Activated CD8-positive, alpha-beta memory T cell treated with anti-CD3 and anti-CD28 coated beads for 48 hours (primary cell): ENCODE measurements around the gene CYP3A4.
"Not testable (repeated sequence)": the region's sequence is repeated elsewhere in the genome, so short reads cannot be mapped to it uniquely, and the experiment has no call there.

Experiments
- DNase-seq, 3 experiments: peaks; one replicate each; pipeline ENCODE4 v3.0.0-alpha.2; 2020; ENCODE audit warnings: low read depth in 2 of 3, low spot score in 2 of 3

The CYP3A4 gene

GRCh38 chr7:99784007-99784406 is at the start of gene CYP3A4:
CYP3A4 (minus strand) TSS chr7:99784184; CDS start chr7:99784081, 103 bp downstream.
- DNase-seq = no peak

GRCh38 chr7:99833289-99833877 is 49.4 kb upstream of the CYP3A4 start:
- no peak for DNase-seq

GRCh38 chr7:99831595-99831994 is 47.6 kb upstream of the CYP3A4 start:
- DNase-seq = no peak

DNA sequence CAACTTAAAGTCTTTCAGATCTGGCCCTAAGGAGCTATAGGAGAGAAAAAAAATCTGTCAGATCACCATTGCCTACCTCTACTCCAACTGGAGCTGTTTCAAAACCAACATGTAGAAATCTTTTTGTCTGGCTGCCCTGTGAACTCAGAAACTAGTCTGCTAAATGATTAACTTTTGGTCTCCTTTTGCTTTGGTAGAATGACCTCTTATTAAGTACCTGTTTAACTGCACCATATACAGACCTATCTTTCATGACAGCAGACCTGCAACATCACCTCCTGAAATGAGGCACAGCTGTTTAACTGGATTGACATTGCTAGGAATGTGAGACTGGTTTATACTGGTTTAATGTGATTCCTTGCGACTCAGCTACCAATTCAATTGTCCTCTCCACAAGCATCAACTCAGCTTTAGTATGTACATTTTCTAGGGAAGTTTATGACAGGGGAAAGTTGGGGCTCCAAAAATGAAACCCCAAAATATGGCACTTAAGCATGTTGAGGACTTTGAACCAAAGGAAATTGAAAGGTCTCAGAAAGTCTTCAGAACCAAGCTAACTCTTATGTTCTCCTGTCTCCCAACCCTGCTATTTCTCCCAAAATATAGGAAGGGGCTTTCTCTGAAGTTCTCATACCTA is 45.7 kb upstream of the CYP3A4 start:
- no peak for DNase-seq

DNA sequence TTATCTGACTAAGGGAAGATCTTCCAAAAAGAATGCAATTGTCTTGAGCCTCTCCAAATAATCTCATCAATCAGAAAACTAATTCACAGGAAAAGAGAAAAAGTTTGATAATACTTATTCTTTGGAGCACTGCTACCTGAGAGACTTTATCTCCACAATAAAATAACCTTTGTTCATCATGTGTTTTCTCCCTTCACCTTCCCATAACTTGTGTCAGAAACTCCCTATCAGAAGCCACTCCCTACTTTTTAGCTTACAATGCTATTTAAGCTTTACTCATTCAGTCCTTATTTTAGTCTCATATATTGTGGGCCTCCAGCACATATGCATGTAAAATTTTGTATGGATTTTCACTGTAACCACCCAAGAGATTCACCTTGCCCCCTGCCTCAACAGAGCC is 44.8 kb upstream of the CYP3A4 start:
- no peak for DNase-seq

DNA sequence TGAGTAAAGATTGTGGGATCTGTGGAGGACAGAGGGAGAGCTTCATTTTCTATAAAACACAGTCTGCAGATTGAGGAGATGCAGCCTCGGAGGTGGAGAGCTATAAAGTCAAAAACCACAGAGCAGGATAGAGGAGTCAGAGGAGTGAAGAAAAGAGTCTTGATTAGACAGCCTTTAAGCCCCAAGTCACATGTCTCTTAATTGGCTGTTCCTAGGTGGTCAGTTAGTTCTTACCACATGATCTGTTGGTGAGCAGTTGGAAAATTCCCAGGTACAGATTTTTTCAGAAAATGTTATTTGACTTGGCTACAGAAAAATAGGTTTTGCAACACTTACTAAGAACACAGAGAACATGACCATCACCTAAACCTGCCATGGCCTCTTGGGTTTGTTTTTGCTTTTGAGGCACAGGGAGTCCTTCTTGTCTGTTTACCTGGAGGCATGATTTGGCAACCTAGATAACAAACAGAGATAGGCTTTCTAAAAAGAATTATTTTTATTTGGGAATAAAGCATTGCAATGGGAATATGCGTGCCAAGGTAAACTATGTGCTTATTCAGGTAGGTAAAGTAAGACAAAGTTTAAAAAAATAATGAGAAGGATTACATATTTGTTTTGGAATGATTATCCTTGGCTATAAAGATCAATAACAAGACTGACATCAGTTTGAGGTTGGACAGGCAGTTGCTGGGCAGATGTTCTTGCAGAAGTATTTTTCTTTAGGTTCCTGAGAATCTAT is 43.2 kb upstream of the CYP3A4 start:
- DNase-seq = no peak

DNA sequence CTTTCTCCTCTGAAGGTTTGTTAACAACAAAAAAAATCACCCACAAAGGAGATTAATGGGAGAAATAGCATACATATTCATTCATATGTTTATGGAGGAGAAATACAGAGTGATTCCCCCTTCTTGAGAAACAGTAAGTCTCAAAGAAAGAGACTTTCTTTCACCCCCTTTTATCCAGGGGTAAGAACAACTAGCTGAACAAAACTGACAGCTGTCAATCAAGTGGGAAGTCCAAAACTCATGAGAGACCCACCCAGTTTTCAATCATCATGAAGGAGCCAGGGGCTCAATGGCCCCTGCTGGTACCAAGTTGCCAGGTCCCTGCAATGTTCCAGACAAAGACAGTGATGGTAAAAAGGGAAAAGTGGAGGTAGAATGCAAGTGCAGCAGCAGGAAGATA is 41.9 kb upstream of the CYP3A4 start:
- no peak for DNase-seq

GRCh38 chr7:99825452-99825851 is 41.5 kb upstream of the CYP3A4 start:
- no peak for DNase-seq

- DNase-seq = no peak
Observed at GRCh38 chr7:99824091-99824490, 40.1 kb upstream of the CYP3A4 start.

- no peak for DNase-seq
Observed at GRCh38 chr7:99822731-99823718, 39.0 kb upstream of the CYP3A4 start.

GRCh38 chr7:99820408-99821027 is 36.5 kb upstream of the CYP3A4 start:
- DNase-seq = no peak

- no peak for DNase-seq
Observed at GRCh38 chr7:99808766-99809165, 24.8 kb upstream of the CYP3A4 start.

DNA sequence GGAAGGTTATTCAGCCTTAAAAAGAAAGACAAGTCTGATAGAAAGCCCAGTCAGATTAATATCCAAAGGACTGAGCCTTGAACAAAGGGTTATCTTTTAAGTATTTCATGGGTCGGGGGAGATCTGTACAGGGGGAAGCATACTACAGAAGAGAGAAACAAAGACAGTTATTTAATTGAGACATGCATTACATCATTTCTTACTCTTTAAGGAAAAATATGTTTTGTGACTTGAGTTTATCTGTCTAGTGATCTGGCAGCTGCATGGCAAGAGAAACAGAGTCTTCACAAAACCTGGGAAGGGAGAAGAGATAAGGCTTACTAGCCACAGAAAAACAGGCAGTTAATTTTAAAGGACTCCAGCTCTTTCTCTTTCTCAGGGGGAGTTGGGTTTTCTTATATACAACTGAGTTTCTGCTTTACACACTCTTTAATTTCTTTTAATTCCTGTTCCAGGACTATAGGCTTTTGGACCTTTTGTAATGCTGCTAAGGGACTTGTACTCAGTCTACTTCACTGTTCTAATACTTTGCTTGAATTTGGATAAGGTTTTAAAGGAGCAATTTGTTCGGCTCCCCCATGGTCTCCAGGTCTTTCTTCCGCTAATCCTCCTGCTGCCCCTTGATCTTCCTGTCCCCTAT is 23.0 kb upstream of the CYP3A4 start:
- DNase-seq = no peak

GRCh38 chr7:99805641-99806040 is 21.7 kb upstream of the CYP3A4 start:
- DNase-seq = no peak

- DNase-seq = not testable (repeated sequence)
Observed at GRCh38 chr7:99803118-99803517, 19.1 kb upstream of the CYP3A4 start.

- not testable (repeated sequence) for DNase-seq
Observed at GRCh38 chr7:99801407-99801806, 17.4 kb upstream of the CYP3A4 start.

DNA sequence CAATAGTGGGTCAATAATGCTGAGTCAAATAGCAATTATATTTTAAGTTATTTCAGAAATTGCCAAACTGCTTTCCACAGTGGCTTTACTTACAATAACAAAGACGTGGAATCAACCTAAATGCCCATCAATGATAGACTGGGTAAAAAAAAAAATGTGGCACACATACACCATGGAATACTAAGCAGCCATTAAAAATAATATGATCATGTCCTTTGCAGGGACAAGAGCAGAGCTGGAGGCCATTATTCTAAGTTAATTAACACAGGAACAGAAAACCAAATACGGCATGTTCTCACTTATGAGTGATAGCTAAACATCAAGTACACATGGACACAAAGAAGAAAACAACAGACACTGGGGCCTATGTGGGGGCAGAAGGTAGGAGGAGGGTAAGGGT is 15.0 kb upstream of the CYP3A4 start:
- no peak for DNase-seq

DNA sequence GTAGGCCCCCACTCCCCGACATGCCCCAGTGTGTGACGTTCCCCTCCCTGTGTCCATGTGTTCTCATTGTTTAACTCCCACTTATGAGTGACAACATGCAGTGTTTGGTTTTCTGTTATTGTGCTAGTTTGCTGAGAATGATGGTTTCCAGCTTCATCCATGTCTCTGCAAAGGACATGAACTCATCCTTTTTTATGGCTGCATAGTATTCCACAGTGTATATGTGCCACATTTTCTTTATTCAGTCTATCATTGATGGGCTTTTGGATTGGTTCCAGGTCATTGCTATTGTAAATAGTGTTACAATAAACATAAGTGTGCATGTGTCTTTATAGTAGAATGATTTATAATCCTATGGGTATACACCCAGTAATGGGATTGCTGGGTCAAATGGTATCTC is 11.9 kb upstream of the CYP3A4 start:
- DNase-seq = not testable (repeated sequence)

DNA sequence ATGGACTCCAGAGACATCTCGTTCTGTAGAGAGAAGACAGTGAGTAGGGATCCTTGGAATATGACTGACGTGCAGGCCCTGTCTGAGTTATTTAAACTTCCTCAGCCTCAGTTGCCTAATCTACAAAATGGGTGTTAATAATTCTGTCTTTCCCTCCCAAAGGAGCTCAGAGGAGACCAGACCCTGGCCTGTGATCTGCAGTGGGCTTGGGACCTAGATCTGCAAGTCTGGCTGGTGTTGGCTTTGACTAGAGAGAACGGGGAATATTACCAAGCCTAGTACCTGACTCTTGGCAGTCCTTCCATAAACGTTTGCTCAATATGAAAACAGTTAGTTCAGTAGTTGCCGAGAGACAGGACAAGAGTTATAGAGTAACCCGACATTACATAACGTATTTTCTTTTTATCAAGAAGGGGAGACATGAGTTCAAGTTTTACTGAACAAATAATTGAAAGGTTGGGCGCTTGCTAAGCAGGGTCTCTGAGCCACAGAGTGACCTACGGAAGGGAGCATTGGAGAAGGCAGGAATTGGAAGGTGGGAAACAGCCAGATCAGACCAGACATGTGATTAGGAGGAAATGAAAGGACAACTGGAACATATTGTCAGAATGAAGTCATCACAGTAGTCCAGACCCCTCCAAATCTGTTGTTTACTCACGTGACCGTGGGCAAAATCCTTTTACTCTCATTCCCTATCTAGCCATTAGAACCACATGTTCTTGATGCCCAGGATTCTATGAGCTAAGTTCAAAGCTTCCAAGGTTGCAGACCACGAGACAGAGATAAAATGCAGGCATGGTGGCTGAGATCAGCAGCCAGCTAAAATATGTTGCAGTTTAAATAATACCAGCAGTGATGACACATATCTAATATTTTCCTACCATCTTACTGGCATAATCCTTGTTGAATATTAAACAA is 10.9 kb upstream of the CYP3A4 start:
- no peak for DNase-seq
